Occipital lobe (tissue), 2 donors: ENCODE data around the gene CHST11. TPM values are rescaled to one million over a fixed set of nuclear protein-coding genes. Genes with fewer than 3 reads are reported as not detected.

Source experiments
- DNase-seq: peaks from one replicate; lab custom pipeline; 2025; lab: John Stamatoyannopoulos, UW
- total RNA-seq: library from RNA; depleted of rRNA; stranded (reverse); fragments of >200 nt; gene quantifications from one replicate; pipeline ENCODE4 v1.2.3, GENCODE V29; 2014

CHST11 gene
- total RNA-seq, 1 donor from 2014 or later, result 29.0 TPM

DNA sequence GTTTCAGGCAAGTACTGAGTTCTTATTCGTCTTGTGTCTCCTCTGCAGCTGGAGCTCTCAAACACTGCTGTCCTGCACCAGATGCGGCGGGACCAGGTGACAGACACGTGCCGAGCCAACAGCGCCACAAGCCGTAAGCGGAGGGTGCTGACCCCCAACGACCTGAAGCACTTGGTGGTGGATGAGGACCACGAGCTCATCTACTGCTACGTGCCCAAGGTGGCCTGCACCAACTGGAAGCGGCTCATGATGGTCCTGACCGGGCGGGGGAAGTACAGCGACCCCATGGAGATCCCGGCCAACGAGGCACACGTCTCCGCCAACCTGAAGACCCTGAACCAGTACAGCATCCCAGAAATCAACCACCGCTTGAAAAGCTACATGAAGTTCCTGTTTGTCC, 300.2 kb downstream of the CHST11 start:
- no peak for DNase-seq

GRCh38 chr12:104758771-104759170, 302.0 kb downstream of the CHST11 start:
- no peak for DNase-seq

DNA sequence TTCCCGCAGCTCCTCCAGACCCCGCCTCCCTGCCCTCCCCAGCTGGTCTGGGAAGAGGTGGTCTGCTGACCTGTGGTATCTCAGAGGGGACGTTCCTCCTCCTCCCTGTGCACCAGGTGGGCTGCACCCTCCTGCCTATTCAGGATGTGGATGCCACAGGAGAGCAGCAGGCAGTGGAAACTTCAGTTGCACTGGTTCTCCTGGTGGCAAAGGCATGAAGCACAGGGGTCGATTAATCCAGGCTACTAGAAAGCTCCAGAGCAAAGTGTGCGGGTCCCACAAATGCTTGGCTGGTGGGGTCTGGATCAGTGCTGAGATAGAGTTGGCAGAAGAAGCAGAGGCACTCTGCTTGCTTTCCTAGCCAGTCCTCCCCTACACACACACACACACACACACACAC, 304.3 kb downstream of the CHST11 start:
- DNase-seq, result no peak

DNA sequence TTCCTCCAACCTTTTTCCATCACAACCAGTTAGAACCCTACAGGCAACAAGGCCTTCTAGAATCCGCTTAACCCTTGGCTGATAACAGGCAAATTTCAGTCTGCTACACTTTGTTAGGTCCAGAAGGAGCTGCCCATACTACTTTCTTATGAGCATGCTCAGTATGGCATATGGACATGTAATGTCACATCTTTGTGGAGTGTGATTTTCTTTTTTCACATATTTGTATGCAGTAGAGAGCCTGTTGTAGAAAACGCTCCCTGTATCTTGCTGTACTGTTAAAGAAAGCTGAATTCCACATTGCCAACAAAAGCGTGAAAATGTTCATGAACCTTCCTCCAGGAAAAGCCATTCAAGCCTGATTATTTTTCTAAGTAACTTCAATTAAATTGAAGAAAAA, 304.9 kb downstream of the CHST11 start:
- DNase-seq, result no peak

- no peak for DNase-seq
Observed at GRCh38 chr12:104763168-104763805, 306.5 kb downstream of the CHST11 start.

- no peak for DNase-seq
Observed at GRCh38 chr12:104764225-104765091, 307.7 kb downstream of the CHST11 start.

DNA sequence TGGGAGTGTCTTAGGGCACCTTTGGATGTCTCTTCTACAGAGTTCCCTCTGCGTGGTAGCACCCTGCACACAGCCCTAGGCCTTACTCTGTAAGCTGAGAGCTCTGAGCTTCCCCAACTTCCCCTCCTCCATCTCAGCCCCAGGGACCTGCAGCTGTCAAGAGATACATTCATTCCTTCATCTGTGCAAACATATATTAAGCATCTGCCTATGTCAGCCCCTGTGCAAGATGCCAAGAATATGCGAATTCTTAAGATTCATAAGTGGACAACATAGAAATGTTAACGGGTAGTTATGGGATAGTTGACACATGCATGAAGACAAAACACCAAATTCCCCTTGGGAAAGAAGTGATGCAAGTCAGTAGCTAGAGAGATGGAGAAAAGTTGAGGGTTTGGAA, 310.5 kb downstream of the CHST11 start:
- DNase-seq, result no peak

GRCh38 chr12:104768033-104768432, 311.3 kb downstream of the CHST11 start:
- no peak for DNase-seq

GRCh38 chr12:104769144-104769561, 312.4 kb downstream of the CHST11 start:
- DNase-seq, result no peak

GRCh38 chr12:104772336-104772735, 315.6 kb downstream of the CHST11 start:
- no peak for DNase-seq

GRCh38 chr12:104775731-104776231, 319.0 kb downstream of the CHST11 start:
- no peak for DNase-seq

DNA sequence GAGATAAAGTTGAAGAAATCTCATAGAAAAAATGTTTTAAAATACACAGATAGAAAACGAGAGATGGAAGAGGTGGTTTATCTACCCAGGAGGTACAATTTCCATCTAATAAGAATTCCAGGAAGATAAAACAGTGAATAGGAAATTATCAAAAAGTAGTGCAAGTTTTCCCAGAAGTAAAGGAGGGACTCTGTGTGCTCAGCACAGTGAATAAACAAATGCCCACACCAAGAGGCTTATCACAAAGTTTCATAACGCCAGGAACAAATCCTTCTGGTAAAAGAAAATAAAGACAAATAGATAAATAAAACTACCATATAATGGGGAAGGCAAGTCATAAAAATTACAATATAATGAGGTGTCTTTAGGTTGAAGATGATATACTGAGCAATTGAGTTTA, 322.4 kb downstream of the CHST11 start:
- DNase-seq, result no peak

DNA sequence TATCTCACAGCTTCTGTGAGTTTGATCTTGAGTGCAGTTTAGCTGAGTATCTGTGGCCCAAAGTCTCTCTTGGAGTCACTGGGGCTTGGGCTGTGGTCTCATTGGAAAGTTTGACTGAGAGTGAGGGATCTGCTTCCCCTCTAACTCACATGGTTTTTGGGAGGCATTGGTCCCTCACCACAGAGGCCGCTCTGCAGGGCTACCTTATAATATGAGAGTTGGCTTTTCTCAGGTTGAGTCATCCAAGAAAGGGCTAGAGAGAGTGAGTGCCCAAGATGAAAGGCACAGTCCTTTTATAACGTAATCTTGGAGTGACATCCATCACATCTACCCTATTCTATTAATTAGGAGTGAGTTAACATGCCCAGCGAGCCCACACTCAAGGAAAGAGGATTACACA, 325.5 kb downstream of the CHST11 start:
- no peak for DNase-seq

DNA sequence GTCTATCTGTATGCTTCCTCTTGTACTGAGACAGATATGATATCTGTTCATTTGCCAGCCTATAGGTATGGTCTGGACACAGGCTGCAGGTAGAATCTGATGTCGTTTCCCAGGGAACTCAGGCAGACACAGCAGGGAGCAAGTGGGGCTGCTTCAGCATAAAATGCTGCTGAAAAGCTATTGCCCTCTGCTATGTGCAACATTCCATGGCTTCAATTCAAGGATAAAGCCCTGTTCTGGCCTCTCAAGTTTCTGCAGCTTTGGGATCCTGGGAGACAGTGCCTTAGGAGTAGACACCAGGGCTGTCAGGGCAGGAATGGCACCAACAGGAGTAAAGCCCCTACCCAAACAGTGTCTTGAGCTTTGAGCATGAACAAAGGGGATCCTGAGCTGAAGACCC, 327.8 kb downstream of the CHST11 start:
- DNase-seq, result no peak

- no peak for DNase-seq
Observed at GRCh38 chr12:104785886-104786285, 329.1 kb downstream of the CHST11 start.

DNA sequence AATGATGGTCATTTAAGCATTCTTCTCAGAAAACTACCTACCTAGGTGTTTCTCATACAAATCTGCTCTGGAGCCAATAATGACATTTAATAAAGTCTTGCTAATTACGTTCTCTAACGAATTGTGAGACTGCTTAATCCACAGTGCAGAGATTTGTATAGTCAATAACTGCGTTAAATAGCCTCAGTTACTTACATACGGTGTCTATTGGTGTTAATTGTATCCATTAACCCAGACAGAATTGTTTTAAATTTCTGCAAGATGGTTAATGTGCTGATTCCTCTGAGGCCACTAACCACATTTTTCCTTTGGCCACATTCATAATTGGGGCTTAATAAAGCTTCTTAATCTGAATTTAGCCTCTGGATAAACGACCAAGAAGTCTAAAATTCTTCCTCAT, 329.6 kb downstream of the CHST11 start:
- no peak for DNase-seq

GRCh38 chr12:104788840-104789271, 332.1 kb downstream of the CHST11 start:
- no peak for DNase-seq

DNA sequence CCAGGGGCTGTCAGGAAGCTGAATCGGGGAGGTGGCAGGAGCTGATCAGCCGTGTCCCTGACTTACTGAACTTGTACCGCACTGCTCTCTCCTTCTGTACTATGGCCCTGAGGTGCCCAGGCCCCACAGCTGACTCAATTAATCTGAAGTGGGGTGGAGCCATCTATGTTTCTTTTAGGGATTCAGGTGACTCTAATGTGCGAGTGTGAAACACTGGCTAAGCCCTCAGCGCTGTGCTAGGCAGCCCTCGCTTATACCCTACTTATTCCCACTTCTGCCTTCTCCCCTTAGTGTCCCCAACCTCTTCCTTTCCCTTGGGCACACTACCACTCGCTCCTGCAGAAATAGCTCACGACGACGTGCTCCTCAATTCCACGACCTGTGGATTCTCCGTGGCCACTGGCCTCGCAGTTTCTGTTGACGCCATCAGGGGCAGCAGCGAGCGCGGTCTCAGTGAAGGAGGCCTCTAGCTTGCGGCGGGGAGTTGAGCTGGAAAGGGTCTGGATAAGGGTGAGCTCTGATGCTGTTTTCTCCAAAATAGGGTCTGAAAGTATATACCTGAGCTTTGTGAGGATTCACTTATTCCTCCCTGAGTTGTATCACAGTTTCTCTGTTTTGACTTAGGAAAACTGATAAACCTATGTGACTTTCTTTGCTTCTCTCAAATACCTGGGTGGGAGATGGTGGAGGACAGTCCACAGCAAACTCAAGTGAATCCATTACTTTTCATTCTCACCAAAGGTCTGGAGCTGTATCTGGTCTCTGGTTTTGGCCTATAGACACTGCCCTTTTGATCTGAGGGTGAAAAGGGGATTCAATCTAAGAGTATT, 333.8 kb downstream of the CHST11 start:
- no peak for DNase-seq

DNA sequence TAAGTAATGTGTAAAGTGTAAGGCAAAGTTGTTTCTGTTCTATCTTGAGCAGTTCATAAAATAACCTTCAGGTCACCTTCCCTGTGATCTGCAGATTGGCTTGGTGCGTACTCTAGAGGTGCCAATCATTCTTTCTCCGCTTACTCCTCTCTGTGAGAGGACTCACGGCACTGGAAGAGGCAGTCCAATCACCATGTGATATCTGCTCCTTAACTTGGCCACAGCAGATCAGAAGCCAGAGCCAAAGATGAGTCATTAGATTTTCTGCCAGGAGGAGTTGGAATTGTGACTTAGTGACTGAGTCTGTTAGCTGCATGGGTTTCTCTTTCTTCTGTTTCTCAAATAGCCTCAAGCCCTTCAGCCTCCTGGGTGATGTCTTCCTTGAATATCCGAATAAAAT, 335.8 kb downstream of the CHST11 start:
- no peak for DNase-seq

GRCh38 chr12:104793285-104793684, 336.5 kb downstream of the CHST11 start:
- no peak for DNase-seq

DNA sequence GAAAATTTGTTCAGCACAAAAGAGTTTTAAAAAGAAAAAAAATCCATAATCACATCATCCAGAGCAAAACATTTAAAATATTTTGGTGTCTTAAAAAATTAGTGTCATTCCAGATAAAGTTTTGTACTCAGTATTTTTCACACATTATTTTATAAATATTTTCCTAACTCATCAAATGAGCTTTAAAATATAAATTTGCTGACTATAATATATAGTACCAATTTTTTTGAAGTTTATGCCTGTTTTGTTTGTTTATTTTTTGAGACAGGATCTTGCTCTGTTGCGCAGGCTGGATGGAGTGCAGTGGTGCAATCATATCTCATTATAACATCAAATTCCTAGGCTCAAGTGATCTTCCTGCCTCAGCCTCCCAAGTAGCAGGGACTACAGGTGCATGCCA, 337.2 kb downstream of the CHST11 start:
- DNase-seq, result no peak

DNA sequence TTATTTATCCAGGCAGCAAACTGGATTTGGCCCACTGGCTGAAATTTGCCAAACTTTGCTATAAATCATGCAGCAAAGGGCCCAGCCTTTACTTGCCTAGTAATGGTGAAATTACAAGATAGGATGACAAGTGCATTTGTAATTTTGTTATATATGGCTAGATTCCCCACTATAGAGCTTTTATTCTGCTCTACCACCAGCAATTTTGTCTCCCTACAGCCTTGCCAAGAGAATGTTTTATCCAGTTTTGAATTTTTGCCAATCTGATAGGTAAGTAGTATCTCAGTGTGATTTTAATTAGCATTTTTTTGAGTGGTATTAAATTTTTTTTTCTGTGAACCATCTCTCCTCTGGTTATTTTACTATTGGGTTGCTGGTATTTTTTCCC, 339.7 kb downstream of the CHST11 start:
- no peak for DNase-seq
